Measurements from ENCODE around the gene OR13C4. TPM values are rescaled to one million over a fixed set of nuclear protein-coding genes. Genes with fewer than 3 reads are reported as not detected.

OR13C4 gene
- total and polyA plus RNA-seq, 2 of the 4 experiments (the other 2 are of a cell fraction) = not detected

- Histone ChIP-seq H3K9me1 (ENCODE audit: insufficient read depth, low read length) (no peaks in the 10 kb centered on the region), H3K27me3 (ENCODE audit: control insufficient read depth, insufficient read depth, low read length) (no peaks in the 10 kb centered on the region), H2BK20ac (ENCODE audit: low read depth, low read length) (no peak overlapping the region), H3K56ac (ENCODE audit: extremely low read depth, insufficient read depth, low read length) (no peak overlapping the region), H3K14ac (replicated peaks; ENCODE audit: low read depth, low read length) (no peak overlapping the region), H3K27ac (ENCODE audit: insufficient read depth, low read length) (no peak overlapping the region), H3K79me1 (ENCODE audit: low read depth in 1 of 2, low read length in 2 of 2) (no peaks in the 10 kb centered on the region), H4K5ac (ENCODE audit: low read depth, low read length) (no peak overlapping the region), H4K8ac (ENCODE audit: low read depth in 2 of 2, low read length in 2 of 2) (no peak overlapping the region), H3K4me2 (ENCODE audit: low read depth, low read length) (no peak overlapping the region), H3K9me3 (ENCODE audit: control insufficient read depth, insufficient read depth, low read length) (peaks cover 7% of the 10 kb centered on the region), H3K18ac (ENCODE audit: low read depth, low read length) (no peak overlapping the region), H4K91ac (ENCODE audit: insufficient read depth, low read depth, low read length) (no peak overlapping the region), H3K4me1 (ENCODE audit: control insufficient read depth, insufficient read depth, low read length) (no peaks in the 10 kb centered on the region), H3K4ac (ENCODE audit: low read depth, low read length) (no peak overlapping the region), H3K23ac (ENCODE audit: low read depth, low read length) (no peak overlapping the region), H3K36me3 (ENCODE audit: control insufficient read depth, insufficient read depth, low read length) (no peaks in the 10 kb centered on the region), H2AK5ac (ENCODE audit: low read depth, low read length) (no peak overlapping the region), H3K9ac (ENCODE audit: low read depth, low read length) (no peak overlapping the region), H2AFZ (replicated peaks; ENCODE audit: low read length, poor library complexity) (no peak overlapping the region), H2BK120ac (ENCODE audit: low read depth, low read length) (no peak overlapping the region), H2AK9ac (replicated peaks; ENCODE audit: low read depth, low read length, poor library complexity) (no peak overlapping the region), H2BK15ac (ENCODE audit: low read depth, low read length) (no peak overlapping the region), H3K4me3 (ENCODE audit: insufficient read depth, low read depth, low read length) (no peak overlapping the region), H2BK5ac (ENCODE audit: low read depth, low read length, poor library complexity, severe bottlenecking) (no peak overlapping the region), H4K20me1 (ENCODE audit: insufficient read depth, low read length) (no peaks in the 10 kb centered on the region)
- dilution Hi-C loops (cut with HindIII; ENCODE audit: low sequenced_read_pairs, unreplicated experiment) (no loop called here), intact Hi-C loops (cut with micrococcal nuclease) (no loop called here), in situ Hi-C loops (cut with MboI; ENCODE audit: low sequenced_read_pairs) (no loop called here)
- WGBS, 2 experiments (ENCODE audit: extremely low coverage in 2 of 2, insufficient read length in 1 of 2) = no CpG with 5 or more reads among the region's 3 CpGs
- DNase-seq = no peak
- no peak for TF ChIP-seq CHD1 (IDR thresholded peaks at IDR 0.05; ENCODE audit: low read depth, low read length)
- TF ChIP-seq, protein P1, sequence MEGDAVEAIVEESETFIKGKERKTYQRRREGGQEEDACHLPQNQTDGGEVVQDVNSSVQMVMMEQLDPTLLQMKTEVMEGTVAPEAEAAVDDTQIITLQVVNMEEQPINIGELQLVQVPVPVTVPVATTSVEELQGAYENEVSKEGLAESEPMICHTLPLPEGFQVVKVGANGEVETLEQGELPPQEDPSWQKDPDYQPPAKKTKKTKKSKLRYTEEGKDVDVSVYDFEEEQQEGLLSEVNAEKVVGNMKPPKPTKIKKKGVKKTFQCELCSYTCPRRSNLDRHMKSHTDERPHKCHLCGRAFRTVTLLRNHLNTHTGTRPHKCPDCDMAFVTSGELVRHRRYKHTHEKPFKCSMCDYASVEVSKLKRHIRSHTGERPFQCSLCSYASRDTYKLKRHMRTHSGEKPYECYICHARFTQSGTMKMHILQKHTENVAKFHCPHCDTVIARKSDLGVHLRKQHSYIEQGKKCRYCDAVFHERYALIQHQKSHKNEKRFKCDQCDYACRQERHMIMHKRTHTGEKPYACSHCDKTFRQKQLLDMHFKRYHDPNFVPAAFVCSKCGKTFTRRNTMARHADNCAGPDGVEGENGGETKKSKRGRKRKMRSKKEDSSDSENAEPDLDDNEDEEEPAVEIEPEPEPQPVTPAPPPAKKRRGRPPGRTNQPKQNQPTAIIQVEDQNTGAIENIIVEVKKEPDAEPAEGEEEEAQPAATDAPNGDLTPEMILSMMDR (conservative IDR thresholded peaks at IDR 0.05; ENCODE audit: low read depth, low read length) = no peak
- TF ChIP-seq RFX5 (IDR thresholded peaks at IDR 0.05; ENCODE audit: low read depth, low read length) = no peak
- no peak for TF ChIP-seq MXI1 (IDR thresholded peaks at IDR 0.05; ENCODE audit: borderline replicate concordance, low read depth, low read length)
- TF ChIP-seq FOS (IDR thresholded peaks at IDR 0.05; ENCODE audit: low read depth, low read length) = no peak
- no peak for TF ChIP-seq MAFK (IDR thresholded peaks at IDR 0.05; ENCODE audit: low read depth, low read length)
- TF ChIP-seq, protein P2, sequence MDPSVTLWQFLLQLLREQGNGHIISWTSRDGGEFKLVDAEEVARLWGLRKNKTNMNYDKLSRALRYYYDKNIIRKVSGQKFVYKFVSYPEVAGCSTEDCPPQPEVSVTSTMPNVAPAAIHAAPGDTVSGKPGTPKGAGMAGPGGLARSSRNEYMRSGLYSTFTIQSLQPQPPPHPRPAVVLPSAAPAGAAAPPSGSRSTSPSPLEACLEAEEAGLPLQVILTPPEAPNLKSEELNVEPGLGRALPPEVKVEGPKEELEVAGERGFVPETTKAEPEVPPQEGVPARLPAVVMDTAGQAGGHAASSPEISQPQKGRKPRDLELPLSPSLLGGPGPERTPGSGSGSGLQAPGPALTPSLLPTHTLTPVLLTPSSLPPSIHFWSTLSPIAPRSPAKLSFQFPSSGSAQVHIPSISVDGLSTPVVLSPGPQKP (IDR thresholded peaks at IDR 0.05; ENCODE audit: borderline replicate concordance, low read depth, low read length) = no peak
- no peak for TF ChIP-seq SMC3 (IDR thresholded peaks at IDR 0.05; ENCODE audit: low read depth, low read length)
- TF ChIP-seq, protein P3, sequence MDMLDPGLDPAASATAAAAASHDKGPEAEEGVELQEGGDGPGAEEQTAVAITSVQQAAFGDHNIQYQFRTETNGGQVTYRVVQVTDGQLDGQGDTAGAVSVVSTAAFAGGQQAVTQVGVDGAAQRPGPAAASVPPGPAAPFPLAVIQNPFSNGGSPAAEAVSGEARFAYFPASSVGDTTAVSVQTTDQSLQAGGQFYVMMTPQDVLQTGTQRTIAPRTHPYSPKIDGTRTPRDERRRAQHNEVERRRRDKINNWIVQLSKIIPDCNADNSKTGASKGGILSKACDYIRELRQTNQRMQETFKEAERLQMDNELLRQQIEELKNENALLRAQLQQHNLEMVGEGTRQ (IDR thresholded peaks at IDR 0.05; ENCODE audit: low read depth, low read length) = no peak
- TF ChIP-seq RAD21 (IDR thresholded peaks at IDR 0.05; ENCODE audit: low read length) = no peak
- TF ChIP-seq RCOR1 (IDR thresholded peaks at IDR 0.05; ENCODE audit: insufficient replicate concordance, low read length) = no peak
- TF ChIP-seq MAZ (IDR thresholded peaks at IDR 0.05; ENCODE audit: borderline replicate concordance, low read depth, low read length) = no peak
- no peak for ATAC-seq (ENCODE audit: low read depth)
- BruUV-seq (replicated peaks) = no TSS peak
- CTCF ChIA-PET = no interaction called here
- POLR2A ChIA-PET (ENCODE audit: unreplicated experiment) = no interaction called here
Measured at GRCh38 chr9:104494808-104495207, 32.2 kb downstream of the OR13C4 start.

All from IMR-90 (cell line).